GM12873 (cell line): ENCODE results near the gene MRAS.

ENCODE experiments used
- CTCF ChIP-seq: IDR thresholded peaks from 2 replicates; pipeline ENCODE4 v1.5.1; 2012; ENCODE audit warnings: low read depth, mild to moderate bottlenecking, moderate library complexity, low read length, control low read depth; ENCODE audit not compliant: insufficient read depth; ENCODE audit errors: missing control alignments

MRAS gene

GRCh38 chr3:138451595-138452162, 103.3 kb downstream of the MRAS start:
- TF ChIP-seq CTCF = no peak

GRCh38 chr3:138452436-138452835, 104.1 kb downstream of the MRAS start:
- no peak for TF ChIP-seq CTCF
